Measurements from ENCODE around the gene FBXL7.

FBXL7 gene

DNA sequence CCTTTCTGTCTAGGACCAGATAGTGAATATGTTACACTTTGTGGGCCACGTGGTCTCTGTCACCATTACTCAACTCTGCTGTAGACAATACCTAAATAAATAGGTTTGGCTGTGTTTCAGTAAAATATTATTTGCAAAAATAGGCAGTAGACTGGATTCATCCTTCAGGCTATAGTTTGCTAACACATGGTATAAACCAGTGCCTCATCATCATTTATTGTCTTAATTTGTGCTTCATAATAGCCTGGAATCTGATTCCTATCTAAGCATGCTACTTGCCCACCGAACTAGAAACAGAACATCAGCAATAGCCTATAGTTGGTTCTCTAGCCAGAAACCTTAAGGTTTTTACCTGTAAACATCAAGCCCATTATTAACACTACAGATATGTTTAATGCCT lies 215.6 kb downstream of the FBXL7 start:
- Mint-ChIP-seq H3K27ac (no peak overlapping the region), H3K4me3 (no peak overlapping the region), H3K27me3 (no peaks in the 10 kb centered on the region), H3K4me1 (ENCODE audit: low read depth) (no peaks in the 10 kb centered on the region), H3K9me3 (no peaks in the 10 kb centered on the region), H3K36me3 (ENCODE audit: low read depth) (no peaks in the 10 kb centered on the region)
- no peak for DNase-seq

- Mint-ChIP-seq H3K4me3 (no peak overlapping the region), H3K36me3 (ENCODE audit: low read depth) (no peaks in the 10 kb centered on the region), H3K4me1 (ENCODE audit: low read depth) (no peaks in the 10 kb centered on the region), H3K9me3 (no peaks in the 10 kb centered on the region), H3K27ac (no peak overlapping the region), H3K27me3 (no peaks in the 10 kb centered on the region)
- no peak for DNase-seq
Measured at GRCh38 chr5:15715967-15716366, 216.0 kb downstream of the FBXL7 start.

- Mint-ChIP-seq H3K27ac (no peak overlapping the region), H3K4me3 (no peak overlapping the region), H3K9me3 (no peaks in the 10 kb centered on the region), H3K27me3 (no peaks in the 10 kb centered on the region), H3K4me1 (ENCODE audit: low read depth) (no peaks in the 10 kb centered on the region), H3K36me3 (ENCODE audit: low read depth) (no peaks in the 10 kb centered on the region)
- DNase-seq = no peak
Measured at GRCh38 chr5:15717001-15717400, 217.0 kb downstream of the FBXL7 start.

DNA sequence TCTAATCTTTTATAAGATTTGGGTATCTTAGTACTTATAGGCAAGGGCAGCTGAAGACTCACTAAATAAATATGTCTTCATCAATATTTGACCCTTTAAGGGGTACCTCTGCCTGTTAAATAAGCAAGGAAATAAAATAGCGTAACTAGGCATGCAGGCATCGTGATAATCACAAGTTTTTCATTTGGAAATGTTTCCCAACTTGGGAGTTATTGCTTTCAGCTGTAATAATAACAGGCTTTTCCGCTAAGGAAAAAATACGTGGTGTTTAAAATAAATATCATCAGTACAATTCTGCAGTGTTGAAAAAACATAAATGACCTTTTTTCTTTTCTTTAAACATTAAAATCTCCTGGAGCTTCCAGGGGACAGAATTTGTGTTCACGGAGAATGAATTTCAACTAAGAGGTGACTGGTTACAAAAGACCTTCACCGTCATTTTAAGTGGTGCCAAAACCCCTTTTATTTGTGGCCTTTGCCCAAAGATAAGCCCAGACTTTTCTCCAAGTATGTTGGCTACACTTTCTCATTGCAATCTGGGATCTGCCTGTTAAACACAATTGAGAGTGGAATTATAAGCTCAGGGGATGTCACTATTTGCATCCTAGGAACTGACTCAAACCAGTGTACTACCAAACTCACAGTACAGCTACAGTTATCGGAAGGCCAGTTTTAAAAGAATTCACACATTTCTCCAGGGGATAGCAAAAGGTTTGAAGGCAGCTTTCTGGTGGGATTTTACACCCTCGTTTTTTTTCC lies 218.6 kb downstream of the FBXL7 start:
- no peak overlapping the region for H3K27ac Mint-ChIP-seq
- DNase-seq = no peak
- no peaks in the 10 kb centered on the region for H3K9me3 Mint-ChIP-seq
- no peaks in the 10 kb centered on the region for H3K4me1 Mint-ChIP-seq (ENCODE audit: low read depth)
- H3K36me3 Mint-ChIP-seq (ENCODE audit: low read depth) = no peaks in the 10 kb centered on the region
- no peaks in the 10 kb centered on the region for H3K27me3 Mint-ChIP-seq
- no peak overlapping the region for H3K4me3 Mint-ChIP-seq

- Mint-ChIP-seq H3K4me1 (ENCODE audit: low read depth) (no peaks in the 10 kb centered on the region), H3K27me3 (no peaks in the 10 kb centered on the region), H3K4me3 (no peak overlapping the region), H3K36me3 (ENCODE audit: low read depth) (no peaks in the 10 kb centered on the region), H3K9me3 (no peaks in the 10 kb centered on the region), H3K27ac (no peak overlapping the region)
- no peak for DNase-seq
Measured at GRCh38 chr5:15719784-15720183, 219.8 kb downstream of the FBXL7 start.

- Mint-ChIP-seq H3K9me3 (no peaks in the 10 kb centered on the region), H3K36me3 (ENCODE audit: low read depth) (no peaks in the 10 kb centered on the region), H3K4me3 (no peak overlapping the region), H3K27me3 (no peaks in the 10 kb centered on the region), H3K27ac (no peak overlapping the region), H3K4me1 (ENCODE audit: low read depth) (no peaks in the 10 kb centered on the region)
- no peak for DNase-seq
Measured at GRCh38 chr5:15720515-15720914, 220.5 kb downstream of the FBXL7 start.

DNA sequence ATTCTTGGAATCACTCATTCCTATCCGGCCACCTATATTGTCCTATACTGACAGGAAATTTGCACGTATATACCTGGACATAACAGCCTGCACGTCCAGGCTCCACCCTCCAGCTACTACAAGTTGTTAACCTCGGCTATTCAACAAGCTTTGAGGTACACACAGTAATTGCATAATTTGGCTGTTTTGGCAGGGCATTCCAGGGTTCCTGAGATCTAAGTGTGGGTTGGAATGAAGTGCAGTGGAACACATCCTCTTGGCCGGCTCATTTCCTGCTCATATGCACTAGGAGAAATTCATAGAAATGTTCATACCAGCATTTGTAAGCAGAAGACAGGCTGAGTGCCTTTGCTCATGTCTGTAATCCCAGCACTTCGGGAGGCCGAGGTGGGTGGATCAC lies 222.3 kb downstream of the FBXL7 start:
- H3K4me1 Mint-ChIP-seq (ENCODE audit: low read depth) = no peaks in the 10 kb centered on the region
- peaks cover 10% of the 10 kb centered on the region for H3K9me3 Mint-ChIP-seq

GRCh38 chr5:15727375-15727774 lies 227.4 kb downstream of the FBXL7 start:
- no peaks in the 10 kb centered on the region for H3K36me3 Mint-ChIP-seq (ENCODE audit: low read depth)
- no peak for DNase-seq
- H3K27me3 Mint-ChIP-seq = no peaks in the 10 kb centered on the region
- H3K4me3 Mint-ChIP-seq = no peak overlapping the region
- H3K4me1 Mint-ChIP-seq (ENCODE audit: low read depth) = no peaks in the 10 kb centered on the region
- no peak overlapping the region for H3K27ac Mint-ChIP-seq
- peaks cover 20% of the 10 kb centered on the region for H3K9me3 Mint-ChIP-seq

More for the DNA sequence above, 222.3 kb downstream of the FBXL7 start:
- no peaks in the 10 kb centered on the region for H3K27me3 Mint-ChIP-seq
- no peak for DNase-seq
- no peaks in the 10 kb centered on the region for H3K36me3 Mint-ChIP-seq (ENCODE audit: low read depth)
- no peak overlapping the region for H3K27ac Mint-ChIP-seq
- H3K4me3 Mint-ChIP-seq = no peak overlapping the region

DNA sequence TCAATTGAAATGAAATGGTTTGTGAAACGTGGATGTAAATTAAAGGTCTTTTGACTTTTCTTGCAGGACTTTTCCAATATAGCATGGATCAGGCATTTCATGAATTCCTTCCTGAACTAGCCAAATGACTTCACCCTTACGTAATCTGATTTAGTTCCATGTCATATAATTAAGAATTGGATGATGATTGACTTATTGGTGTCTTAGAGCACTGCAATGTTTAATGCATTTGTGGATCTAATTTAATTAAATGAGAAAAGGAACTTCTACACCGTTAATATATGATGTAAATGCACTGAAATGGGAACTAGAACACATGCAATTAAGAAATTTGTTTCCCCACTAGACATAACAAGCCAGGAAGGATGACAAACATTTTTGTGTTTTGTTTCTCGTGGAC lies 228.8 kb downstream of the FBXL7 start:
- Mint-ChIP-seq H3K4me1 (ENCODE audit: low read depth) (no peaks in the 10 kb centered on the region), H3K9me3 (peaks cover 20% of the 10 kb centered on the region), H3K27ac (no peak overlapping the region), H3K36me3 (ENCODE audit: low read depth) (no peaks in the 10 kb centered on the region), H3K4me3 (no peak overlapping the region), H3K27me3 (no peaks in the 10 kb centered on the region)
- no peak for DNase-seq

GRCh38 chr5:15731699-15732098 lies 231.7 kb downstream of the FBXL7 start:
- no peak for DNase-seq
- Mint-ChIP-seq H3K9me3 (peaks cover 17% of the 10 kb centered on the region), H3K27ac (no peak overlapping the region), H3K27me3 (no peaks in the 10 kb centered on the region), H3K36me3 (ENCODE audit: low read depth) (no peaks in the 10 kb centered on the region), H3K4me3 (no peak overlapping the region), H3K4me1 (ENCODE audit: low read depth) (no peaks in the 10 kb centered on the region)

- no peak for DNase-seq
- Mint-ChIP-seq H3K36me3 (ENCODE audit: low read depth) (no peaks in the 10 kb centered on the region), H3K27me3 (no peaks in the 10 kb centered on the region), H3K4me1 (ENCODE audit: low read depth) (no peaks in the 10 kb centered on the region), H3K9me3 (peaks cover 3% of the 10 kb centered on the region), H3K27ac (no peak overlapping the region), H3K4me3 (no peak overlapping the region)
Measured at GRCh38 chr5:15734058-15734457, 234.1 kb downstream of the FBXL7 start.

DNA sequence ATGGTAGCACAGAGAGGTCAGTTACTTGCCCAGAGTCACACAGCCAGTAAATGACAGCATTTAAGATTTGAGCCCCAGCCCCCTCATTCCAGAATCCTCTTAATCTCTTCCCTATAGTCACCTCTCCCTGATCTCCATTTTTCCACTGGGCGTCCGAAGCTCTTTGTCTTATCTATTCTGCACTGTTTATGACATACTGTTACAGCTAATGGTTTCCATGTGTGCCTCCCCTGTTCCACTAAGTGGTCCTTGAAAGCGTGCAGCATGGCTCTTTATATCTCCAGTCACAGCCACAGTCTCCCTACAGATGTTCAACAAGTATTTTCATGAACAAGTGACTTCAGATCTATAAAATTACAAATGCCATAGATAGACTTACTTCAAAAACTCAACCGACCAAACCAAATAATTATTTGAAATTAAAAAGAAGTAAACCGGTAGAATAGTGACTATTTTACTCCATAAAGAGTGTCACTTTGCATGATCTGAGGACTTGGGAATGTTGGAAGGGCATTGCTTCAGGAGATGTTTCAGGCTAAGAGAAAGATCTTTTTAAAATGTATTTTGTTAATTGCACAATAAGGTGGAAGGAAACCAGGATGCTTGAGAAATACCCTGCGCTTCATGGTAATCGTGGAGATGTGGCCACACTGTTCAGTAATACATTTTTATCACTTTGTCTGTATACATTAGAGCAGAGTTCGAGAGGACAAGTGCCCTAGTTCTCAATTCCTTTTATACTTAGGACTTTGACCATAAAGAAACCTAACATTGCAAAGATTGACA lies 237.2 kb downstream of the FBXL7 start:
- Mint-ChIP-seq H3K4me3 (no peak overlapping the region), H3K4me1 (ENCODE audit: low read depth) (no peaks in the 10 kb centered on the region), H3K36me3 (ENCODE audit: low read depth) (no peaks in the 10 kb centered on the region), H3K9me3 (no peaks in the 10 kb centered on the region), H3K27ac (no peak overlapping the region), H3K27me3 (no peaks in the 10 kb centered on the region)
- no peak for DNase-seq

DNA sequence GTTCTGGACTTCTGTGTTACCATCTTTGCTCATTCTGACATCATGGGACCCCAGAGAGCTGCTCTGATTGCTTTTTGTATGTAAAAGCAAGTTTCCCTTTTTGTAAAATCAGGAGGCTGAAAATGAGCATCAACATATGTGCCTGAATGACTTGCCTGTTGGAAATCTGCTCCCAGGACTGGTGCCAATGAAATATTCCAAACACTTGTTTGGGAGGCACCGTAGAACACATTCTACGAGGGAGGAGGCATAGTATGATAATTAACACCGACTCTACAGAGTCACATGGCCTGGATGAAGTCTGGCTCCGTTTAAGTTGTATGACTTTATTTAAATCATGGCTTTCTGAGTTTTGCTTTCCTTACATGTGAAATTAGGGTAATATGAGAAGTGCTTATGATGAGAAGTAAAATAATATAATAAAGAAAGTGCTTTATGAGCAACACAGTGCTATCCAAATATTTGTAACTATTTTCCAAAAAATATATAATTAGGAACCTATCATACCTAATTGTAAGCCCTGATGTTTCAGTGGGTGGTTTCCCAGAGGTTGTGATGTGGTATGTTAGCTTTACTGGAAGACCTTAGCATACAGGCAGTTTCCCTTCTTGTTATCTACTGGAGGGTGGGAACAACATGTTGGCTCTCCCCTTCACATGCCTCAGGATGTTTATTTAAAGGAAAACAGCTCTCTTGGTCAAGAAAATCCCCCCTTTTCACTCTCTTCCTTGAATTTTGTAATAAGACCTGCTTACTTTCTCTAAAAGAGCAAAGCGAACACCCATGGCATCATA lies 238.1 kb downstream of the FBXL7 start:
- H3K9me3 Mint-ChIP-seq = peaks cover 2% of the 10 kb centered on the region
- no peak overlapping the region for H3K27ac Mint-ChIP-seq
- no peaks in the 10 kb centered on the region for H3K27me3 Mint-ChIP-seq
- H3K36me3 Mint-ChIP-seq (ENCODE audit: low read depth) = no peaks in the 10 kb centered on the region
- no peaks in the 10 kb centered on the region for H3K4me1 Mint-ChIP-seq (ENCODE audit: low read depth)
- no peak for DNase-seq
- H3K4me3 Mint-ChIP-seq = no peak overlapping the region

DNA sequence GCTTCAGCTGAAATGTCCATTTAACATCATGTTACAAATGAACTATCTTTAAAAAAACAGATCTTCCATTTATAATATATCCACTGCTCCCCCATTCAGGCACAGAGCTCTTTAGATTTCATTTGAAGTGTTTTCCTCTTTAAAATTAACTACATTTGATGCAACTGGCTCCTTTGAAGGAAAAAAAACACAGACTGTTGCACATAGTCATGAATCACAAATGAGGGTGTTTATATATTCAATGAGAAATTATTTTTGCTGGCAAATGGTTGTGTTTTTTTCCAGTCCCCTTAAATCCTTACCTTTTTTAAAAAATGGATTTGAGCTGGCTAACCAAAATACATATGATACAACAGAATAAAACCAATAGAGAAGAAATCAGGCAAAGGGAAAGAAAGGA lies 240.4 kb downstream of the FBXL7 start:
- DNase-seq = no peak
- Mint-ChIP-seq H3K27ac (no peak overlapping the region), H3K4me3 (no peak overlapping the region), H3K9me3 (peaks cover 9% of the 10 kb centered on the region), H3K27me3 (no peaks in the 10 kb centered on the region), H3K36me3 (ENCODE audit: low read depth) (no peaks in the 10 kb centered on the region), H3K4me1 (ENCODE audit: low read depth) (no peaks in the 10 kb centered on the region)

DNA sequence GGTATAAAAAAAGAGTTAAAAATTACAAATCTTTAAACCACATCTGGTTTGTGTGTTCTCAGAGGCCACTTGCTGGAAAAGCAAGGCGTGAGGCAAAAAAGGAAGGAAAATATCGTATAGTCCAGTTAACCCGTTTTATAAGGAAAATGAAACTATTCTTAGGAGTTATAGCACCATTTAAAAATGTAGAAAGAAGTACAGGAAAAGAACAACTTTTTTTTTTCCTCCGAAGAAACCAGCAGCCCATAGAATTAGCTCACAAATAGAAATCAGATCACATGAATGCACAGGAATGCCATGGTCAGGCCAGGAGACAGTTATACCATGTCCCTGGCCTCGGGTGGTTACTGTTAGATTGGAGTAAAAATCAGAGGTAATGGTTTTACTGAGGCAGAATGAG lies 241.6 kb downstream of the FBXL7 start:
- no peak for DNase-seq
- Mint-ChIP-seq H3K4me1 (ENCODE audit: low read depth) (no peaks in the 10 kb centered on the region), H3K9me3 (peaks cover 9% of the 10 kb centered on the region), H3K27me3 (no peaks in the 10 kb centered on the region), H3K27ac (no peak overlapping the region), H3K36me3 (ENCODE audit: low read depth) (no peaks in the 10 kb centered on the region), H3K4me3 (no peak overlapping the region)
